ENCODE measurements around the gene AGPAT4. TPM values are rescaled to one million over a fixed set of nuclear protein-coding genes. Genes with fewer than 3 reads are reported as not detected.

Gene AGPAT4
- polyA plus RNA-seq, 2 of the 4 experiments (the other 2 are of a cell fraction), result 2.1 to 3.7 TPM

- POLR2A ChIA-PET, result no interaction called here
These were observed 120.1 kb downstream of the AGPAT4 start for GRCh38 chr6:161153725-161154124.

GRCh38 chr6:161152907-161153662 is 120.8 kb downstream of the AGPAT4 start:
- Histone ChIP-seq H3K27ac (no peak overlapping the region), H3K9me3 (no peaks in the 10 kb centered on the region), H3K4me2 (no peak overlapping the region), H3K4me1 (no peaks in the 10 kb centered on the region), H3K4me3 (no peak overlapping the region)
- WGBS (ENCODE audit: missing lambda C conversion rate), result 76% methylated on average over 6 of the region's 18 CpGs
- FAIRE-seq (no peak), ATAC-seq (peak in 1 of 2 experiments; percentile 85; a peak in 3 of 6 replicates), DNase-seq (ENCODE audit: low read depth in 1 of 2, low spot score in 1 of 2) (peak in 1 of 2 experiments; percentile 6)
- ChIA-PET POLR2A (no interaction called here), CTCF (interaction anchor here (0.8 to 6.6 kb wide), 8 partner anchors 9 to 223 kb away, joined by 3 to 87 read pairs (median 3); no protein-coding TSS in a partner anchor)
- peak; percentile 41 for TF ChIP-seq CTCF (IDR thresholded peaks at IDR 0.05)
- peak; percentile 67 to 71 for TF ChIP-seq RAD21 (conservative IDR thresholded peaks at IDR 0.05 in 1 of 2, IDR thresholded peaks at IDR 0.05 in 1 of 2)
- no peak for TF ChIP-seq HEYL (CRISPR knock-in tag; IDR thresholded peaks at IDR 0.05)
- TF ChIP-seq MAZ (IDR thresholded peaks at IDR 0.05; ENCODE audit: borderline replicate concordance, low read depth, low read length), result no peak
- peak; percentile 66 for TF ChIP-seq SMC3 (IDR thresholded peaks at IDR 0.05)

More at GRCh38 chr6:161153725-161154124, 120.1 kb downstream of the AGPAT4 start:
- FAIRE-seq (no peak), DNase-seq (ENCODE audit: low read depth in 1 of 2, low spot score in 1 of 2) (no peak), ATAC-seq (no peak)
- no peaks in the 10 kb centered on the region for H3K4me1 ChIP-seq
- H3K4me3 ChIP-seq, result no peak overlapping the region
- TF ChIP-seq, protein P1, sequence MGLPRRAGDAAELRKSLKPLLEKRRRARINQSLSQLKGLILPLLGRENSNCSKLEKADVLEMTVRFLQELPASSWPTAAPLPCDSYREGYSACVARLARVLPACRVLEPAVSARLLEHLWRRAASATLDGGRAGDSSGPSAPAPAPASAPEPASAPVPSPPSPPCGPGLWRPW (IDR thresholded peaks at IDR 0.05), result no peak
- no peak for TF ChIP-seq BHLHE40 (IDR thresholded peaks at IDR 0.05; ENCODE audit: low read depth, low read length)
- TF ChIP-seq NFE2L2 (conservative IDR thresholded peaks at IDR 0.05; ENCODE audit: low read length), result no peak
- no peak for TF ChIP-seq SMC3 (IDR thresholded peaks at IDR 0.05)
- no peak overlapping the region for H3K4me2 ChIP-seq
- no peaks in the 10 kb centered on the region for H3K9me3 ChIP-seq
- CTCF ChIA-PET, result interaction anchor here (0.6 to 6.6 kb wide), 7 partner anchors 8 to 642 kb away, joined by 3 to 87 read pairs (median 3); no protein-coding TSS in a partner anchor
- no peak overlapping the region for H3K27ac ChIP-seq
- 86% methylated on average over 7 of the region's 10 CpGs for WGBS (ENCODE audit: missing lambda C conversion rate)

GRCh38 chr6:161152527-161152862 is 121.4 kb downstream of the AGPAT4 start:
- no peak for ATAC-seq
- WGBS (ENCODE audit: missing lambda C conversion rate), result 56% methylated on average over 7 of the region's 9 CpGs
- Histone ChIP-seq H3K9me3 (no peaks in the 10 kb centered on the region), H3K27ac (no peak overlapping the region), H3K4me3 (no peak overlapping the region), H3K4me2 (no peak overlapping the region), H3K4me1 (no peaks in the 10 kb centered on the region)
- ChIA-PET CTCF (interaction anchor here (1.0 to 6.6 kb wide), 7 partner anchors 9 to 222 kb away, joined by 3 to 87 read pairs (median 3); no protein-coding TSS in a partner anchor), POLR2A (no interaction called here)
- TF ChIP-seq POLR2A (IDR thresholded peaks at IDR 0.05; ENCODE audit: low read length) (no peak), POLR2AphosphoS2 (conservative IDR thresholded peaks at IDR 0.05; ENCODE audit: low read length) (no peak), JUNB (IDR thresholded peaks at IDR 0.05) (no peak), CBX8 (IDR thresholded peaks at IDR 0.05) (no peak), CTCF (IDR thresholded peaks at IDR 0.05) (no peak), HOXB13 (CRISPR knock-in tag; IDR thresholded peaks at IDR 0.05; ENCODE audit: low read depth) (no peak), ZFP36 (IDR thresholded peaks at IDR 0.05; ENCODE audit: borderline replicate concordance, partially characterized antibody) (no peak), NR3C1 (IDR thresholded peaks at IDR 0.05) (no peak), RFX5 (IDR thresholded peaks at IDR 0.05) (no peak), NPAS2 (CRISPR knock-in tag; IDR thresholded peaks at IDR 0.05; ENCODE audit: borderline replicate concordance) (no peak), REST (IDR thresholded peaks at IDR 0.05) (no peak), CHD4 (IDR thresholded peaks at IDR 0.05; ENCODE audit: borderline replicate concordance) (no peak)
- TF ChIP-seq, protein P2, sequence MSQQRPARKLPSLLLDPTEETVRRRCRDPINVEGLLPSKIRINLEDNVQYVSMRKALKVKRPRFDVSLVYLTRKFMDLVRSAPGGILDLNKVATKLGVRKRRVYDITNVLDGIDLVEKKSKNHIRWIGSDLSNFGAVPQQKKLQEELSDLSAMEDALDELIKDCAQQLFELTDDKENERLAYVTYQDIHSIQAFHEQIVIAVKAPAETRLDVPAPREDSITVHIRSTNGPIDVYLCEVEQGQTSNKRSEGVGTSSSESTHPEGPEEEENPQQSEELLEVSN (IDR thresholded peaks at IDR 0.05; ENCODE audit: borderline replicate concordance, low read depth), result no peak
- no peak for FAIRE-seq
- DNase-seq (ENCODE audit: low read depth in 1 of 2, low spot score in 1 of 2), result no peak

Measured in A549 (cell line).